Measurements from ENCODE around the gene INO80E. TPM values are rescaled to one million over a fixed set of nuclear protein-coding genes. Genes with fewer than 3 reads are reported as not detected.

Gene INO80E
- total and polyA plus RNA-seq, 7 donors = 30.5 to 86.9 (median 43.3) TPM

GRCh38 chr16:29962344-29962994 lies 33.6 kb upstream of the INO80E start:
- DNase-seq = no peak
- peak in 2 of 4 donors; percentile 25 to 38 for ATAC-seq
- no peak for TF ChIP-seq CTCF (IDR thresholded peaks at IDR 0.05)

GRCh38 chr16:29963021-29963743 lies 32.9 kb upstream of the INO80E start:
- ATAC-seq = no peak
- no peak for TF ChIP-seq CTCF (IDR thresholded peaks at IDR 0.05)
- no peaks in the 10 kb centered on the region for H3K4me1 ChIP-seq
- H3K36me3 ChIP-seq (ENCODE audit: insufficient read depth in 1 of 2, low read depth in 1 of 2) = peaks cover under 1 to 21% of the 10 kb centered on the region in 2 donors
- H3K27ac ChIP-seq = peak overlapping the region; percentile 83
- no peak for DNase-seq
- H3K9me3 ChIP-seq = no peaks in the 10 kb centered on the region
- intact Hi-C loops (cut with DNase I) = loop anchor here in 1 of 2 donors (5.0 kb wide), 1 partner anchor 36 kb away; the partner anchor contains the start of gene KCTD13
- H3K4me3 ChIP-seq = peak overlapping the region; percentile 75
- no peaks in the 10 kb centered on the region for H3K27me3 ChIP-seq (ENCODE audit: insufficient read depth in 3 of 3, low read length in 2 of 3)
- WGBS, 3 donors = 80 to 85% (median 82%) methylated on average over 14 of the region's 14 CpGs

More at GRCh38 chr16:29962344-29962994, 33.6 kb upstream of the INO80E start:
- H3K4me1 ChIP-seq = no peaks in the 10 kb centered on the region
- WGBS, 3 donors = 5 to 9% (median 8%) methylated on average over 18 of the region's 18 CpGs
- peaks cover 0 to 16% of the 10 kb centered on the region in 2 donors for H3K36me3 ChIP-seq (ENCODE audit: insufficient read depth in 1 of 2, low read depth in 1 of 2)
- peak overlapping the region; percentile 75 for H3K4me3 ChIP-seq
- intact Hi-C loops (cut with DNase I) = loop anchor here in 1 of 2 donors (5.0 kb wide), 1 partner anchor 35 kb away; the partner anchor contains the start of gene KCTD13
- no peaks in the 10 kb centered on the region for H3K9me3 ChIP-seq
- H3K27me3 ChIP-seq (ENCODE audit: insufficient read depth in 3 of 3, low read length in 2 of 3) = no peaks in the 10 kb centered on the region
- H3K27ac ChIP-seq = peak overlapping the region; percentile 83

- DNase-seq (no peak), ATAC-seq (no peak)
- Histone ChIP-seq H3K9me3 (no peaks in the 10 kb centered on the region), H3K4me1 (peaks cover 2% of the 10 kb centered on the region), H3K4me3 (no peak overlapping the region), H3K27me3 (ENCODE audit: insufficient read depth in 3 of 3, low read length in 2 of 3) (no peaks in the 10 kb centered on the region), H3K27ac (no peak overlapping the region), H3K36me3 (ENCODE audit: insufficient read depth in 1 of 2, low read depth in 1 of 2) (peaks cover 6 to 52% of the 10 kb centered on the region in 2 donors)
- intact Hi-C loops (cut with DNase I) = no loop called here
- TF ChIP-seq CTCF (IDR thresholded peaks at IDR 0.05) = no peak
- WGBS, 3 donors = 88 to 95% (median 89%) methylated on average over 4 of the region's 4 CpGs
Observed at GRCh38 chr16:29968205-29968604, 27.8 kb upstream of the INO80E start.

- intact Hi-C loops (cut with DNase I) = loop anchor here in 1 of 2 donors (5.0 to 10.0 kb wide), 3 partner anchors 44 to 1753 kb away; partner anchors contain the start of genes CDIPT and KCTD13
- no peak for TF ChIP-seq CTCF (IDR thresholded peaks at IDR 0.05)
- no peaks in the 10 kb centered on the region for H3K27me3 ChIP-seq (ENCODE audit: insufficient read depth in 3 of 3, low read length in 2 of 3)
- 87 to 95% (median 91%) methylated on average over 8 of the region's 8 CpGs for WGBS, 3 donors
- peaks cover 20% of the 10 kb centered on the region for H3K4me1 ChIP-seq
- H3K4me3 ChIP-seq = no peak overlapping the region
- DNase-seq (no peak), ATAC-seq (no peak)
- H3K27ac ChIP-seq = no peak overlapping the region
- no peaks in the 10 kb centered on the region for H3K9me3 ChIP-seq
- H3K36me3 ChIP-seq (ENCODE audit: insufficient read depth in 1 of 2, low read depth in 1 of 2) = peaks cover 6 to 43% of the 10 kb centered on the region in 2 donors
Observed at GRCh38 chr16:29971304-29971703, 24.7 kb upstream of the INO80E start.
